ENCODE data around the gene PPP1R16B.

Gene PPP1R16B

GRCh38 chr20:38805502-38805957 is at the start of gene PPP1R16B:
TSS of gene PPP1R16B (plus strand) at chr20:38805697. CDS start at chr20:38835926, 30,229 bp downstream.
- Mint-ChIP-seq H3K9me3 (no peaks in the 10 kb centered on the region), H3K4me1 (ENCODE audit: low read depth) (peaks cover 54% of the 10 kb centered on the region)

GRCh38 chr20:38757145-38757775 is 48.2 kb upstream of the PPP1R16B start:
- H3K27me3 Mint-ChIP-seq (ENCODE audit: low read depth) = no peaks in the 10 kb centered on the region
- H3K9me3 Mint-ChIP-seq = no peaks in the 10 kb centered on the region
- H3K4me1 Mint-ChIP-seq (ENCODE audit: low read depth) = peaks cover 14% of the 10 kb centered on the region
- peaks cover 49% of the 10 kb centered on the region for H3K36me3 Mint-ChIP-seq (ENCODE audit: low read depth)
- H3K27ac Mint-ChIP-seq = no peak overlapping the region
- no peak overlapping the region for H3K4me3 Mint-ChIP-seq

More at GRCh38 chr20:38805502-38805957, at the start of gene PPP1R16B:
- Mint-ChIP-seq H3K4me3 (peak within 1 kb of the TSS; percentile 90), H3K36me3 (ENCODE audit: low read depth) (peaks cover 29% of the 10 kb centered on the region), H3K27ac (peak within 1 kb of the TSS; percentile 98), H3K27me3 (ENCODE audit: low read depth) (no peaks in the 10 kb centered on the region)

GRCh38 chr20:38759106-38759505 is 46.4 kb upstream of the PPP1R16B start:
- Mint-ChIP-seq H3K27me3 (ENCODE audit: low read depth) (no peaks in the 10 kb centered on the region), H3K4me3 (no peak overlapping the region), H3K36me3 (ENCODE audit: low read depth) (peaks cover 51% of the 10 kb centered on the region), H3K9me3 (no peaks in the 10 kb centered on the region), H3K4me1 (ENCODE audit: low read depth) (peaks cover 23% of the 10 kb centered on the region), H3K27ac (no peak overlapping the region)

- Mint-ChIP-seq H3K27ac (no peak overlapping the region), H3K4me3 (no peak overlapping the region)
Observed at GRCh38 chr20:38760978-38761377, 44.5 kb upstream of the PPP1R16B start.

GRCh38 chr20:38762174-38762573 is 43.3 kb upstream of the PPP1R16B start:
- Mint-ChIP-seq H3K27me3 (ENCODE audit: low read depth) (no peaks in the 10 kb centered on the region), H3K4me3 (no peak overlapping the region), H3K9me3 (no peaks in the 10 kb centered on the region), H3K27ac (no peak overlapping the region), H3K4me1 (ENCODE audit: low read depth) (peaks cover 21% of the 10 kb centered on the region), H3K36me3 (ENCODE audit: low read depth) (peaks cover 48% of the 10 kb centered on the region)

More at GRCh38 chr20:38760978-38761377, 44.5 kb upstream of the PPP1R16B start:
- H3K4me1 Mint-ChIP-seq (ENCODE audit: low read depth) = peaks cover 22% of the 10 kb centered on the region
- H3K36me3 Mint-ChIP-seq (ENCODE audit: low read depth) = peaks cover 51% of the 10 kb centered on the region
- H3K9me3 Mint-ChIP-seq = no peaks in the 10 kb centered on the region
- no peaks in the 10 kb centered on the region for H3K27me3 Mint-ChIP-seq (ENCODE audit: low read depth)

GRCh38 chr20:38763616-38764015 is 41.9 kb upstream of the PPP1R16B start:
- no peaks in the 10 kb centered on the region for H3K27me3 Mint-ChIP-seq (ENCODE audit: low read depth)
- H3K9me3 Mint-ChIP-seq = no peaks in the 10 kb centered on the region
- H3K27ac Mint-ChIP-seq = peak overlapping the region; percentile 62
- H3K4me1 Mint-ChIP-seq (ENCODE audit: low read depth) = peaks cover 21% of the 10 kb centered on the region
- no peak overlapping the region for H3K4me3 Mint-ChIP-seq
- H3K36me3 Mint-ChIP-seq (ENCODE audit: low read depth) = peaks cover 54% of the 10 kb centered on the region

GRCh38 chr20:38764567-38765318 is 40.8 kb upstream of the PPP1R16B start:
- Mint-ChIP-seq H3K4me1 (ENCODE audit: low read depth) (peaks cover 21% of the 10 kb centered on the region), H3K27ac (no peak overlapping the region), H3K9me3 (no peaks in the 10 kb centered on the region), H3K27me3 (ENCODE audit: low read depth) (no peaks in the 10 kb centered on the region), H3K36me3 (ENCODE audit: low read depth) (peaks cover 58% of the 10 kb centered on the region), H3K4me3 (no peak overlapping the region)

- no peak overlapping the region for H3K27ac Mint-ChIP-seq
Observed at GRCh38 chr20:38766071-38766470, 39.4 kb upstream of the PPP1R16B start.

GRCh38 chr20:38769376-38770295 is 35.9 kb upstream of the PPP1R16B start:
- H3K36me3 Mint-ChIP-seq (ENCODE audit: low read depth) = peaks cover 57% of the 10 kb centered on the region
- H3K4me3 Mint-ChIP-seq = no peak overlapping the region
- H3K9me3 Mint-ChIP-seq = peaks cover 8% of the 10 kb centered on the region
- peaks cover 4% of the 10 kb centered on the region for H3K4me1 Mint-ChIP-seq (ENCODE audit: low read depth)
- no peaks in the 10 kb centered on the region for H3K27me3 Mint-ChIP-seq (ENCODE audit: low read depth)
- no peak overlapping the region for H3K27ac Mint-ChIP-seq

More at GRCh38 chr20:38766071-38766470, 39.4 kb upstream of the PPP1R16B start:
- no peaks in the 10 kb centered on the region for H3K27me3 Mint-ChIP-seq (ENCODE audit: low read depth)
- no peak overlapping the region for H3K4me3 Mint-ChIP-seq
- H3K9me3 Mint-ChIP-seq = no peaks in the 10 kb centered on the region
- H3K36me3 Mint-ChIP-seq (ENCODE audit: low read depth) = peaks cover 50% of the 10 kb centered on the region
- peaks cover 21% of the 10 kb centered on the region for H3K4me1 Mint-ChIP-seq (ENCODE audit: low read depth)

GRCh38 chr20:38770546-38770945 is 35.0 kb upstream of the PPP1R16B start:
- Mint-ChIP-seq H3K27ac (no peak overlapping the region), H3K36me3 (ENCODE audit: low read depth) (peaks cover 56% of the 10 kb centered on the region), H3K4me1 (ENCODE audit: low read depth) (no peaks in the 10 kb centered on the region), H3K9me3 (peaks cover 8% of the 10 kb centered on the region), H3K4me3 (no peak overlapping the region), H3K27me3 (ENCODE audit: low read depth) (no peaks in the 10 kb centered on the region)

GRCh38 chr20:38770970-38771369 is 34.5 kb upstream of the PPP1R16B start:
- Mint-ChIP-seq H3K27ac (no peak overlapping the region), H3K4me1 (ENCODE audit: low read depth) (peaks cover 2% of the 10 kb centered on the region)

GRCh38 chr20:38771621-38772020 is 33.9 kb upstream of the PPP1R16B start:
- no peak overlapping the region for H3K27ac Mint-ChIP-seq
- H3K9me3 Mint-ChIP-seq = peaks cover 8% of the 10 kb centered on the region
- no peaks in the 10 kb centered on the region for H3K27me3 Mint-ChIP-seq (ENCODE audit: low read depth)
- no peak overlapping the region for H3K4me3 Mint-ChIP-seq
- H3K36me3 Mint-ChIP-seq (ENCODE audit: low read depth) = peaks cover 54% of the 10 kb centered on the region
- peaks cover 8% of the 10 kb centered on the region for H3K4me1 Mint-ChIP-seq (ENCODE audit: low read depth)

More at GRCh38 chr20:38770970-38771369, 34.5 kb upstream of the PPP1R16B start:
- H3K36me3 Mint-ChIP-seq (ENCODE audit: low read depth) = peaks cover 53% of the 10 kb centered on the region
- peaks cover 8% of the 10 kb centered on the region for H3K9me3 Mint-ChIP-seq
- no peak overlapping the region for H3K4me3 Mint-ChIP-seq
- no peaks in the 10 kb centered on the region for H3K27me3 Mint-ChIP-seq (ENCODE audit: low read depth)

GRCh38 chr20:38774167-38774566 is 31.3 kb upstream of the PPP1R16B start:
- Mint-ChIP-seq H3K27me3 (ENCODE audit: low read depth) (no peaks in the 10 kb centered on the region), H3K4me1 (ENCODE audit: low read depth) (peaks cover 12% of the 10 kb centered on the region), H3K27ac (no peak overlapping the region), H3K36me3 (ENCODE audit: low read depth) (peaks cover 41% of the 10 kb centered on the region), H3K9me3 (peaks cover 8% of the 10 kb centered on the region), H3K4me3 (no peak overlapping the region)

- H3K9me3 Mint-ChIP-seq = peaks cover 8% of the 10 kb centered on the region
- peak overlapping the region; percentile 20 for H3K27ac Mint-ChIP-seq
- H3K4me1 Mint-ChIP-seq (ENCODE audit: low read depth) = peaks cover 19% of the 10 kb centered on the region
- peaks cover 33% of the 10 kb centered on the region for H3K36me3 Mint-ChIP-seq (ENCODE audit: low read depth)
- H3K27me3 Mint-ChIP-seq (ENCODE audit: low read depth) = no peaks in the 10 kb centered on the region
- no peak overlapping the region for H3K4me3 Mint-ChIP-seq
Observed at GRCh38 chr20:38776363-38776762, 29.1 kb upstream of the PPP1R16B start.
